HuH-7 (cell line): ENCODE data around the gene NHLRC1.
A peak's percentile ranks its signal among the peaks of the same experiment; 100 is the strongest.
"Not testable (repeated sequence)": the region's sequence is repeated elsewhere in the genome, so short reads cannot be mapped to it uniquely, and the experiment has no call there.

Source experiments
- DNase-seq: peaks from one replicate; pipeline ENCODE4 v3.0.0; 2011; ENCODE audit warnings: low spot score

NHLRC1 gene

GRCh38 chr6:18122128-18123093 lies at the start of gene NHLRC1:
Gene NHLRC1 (minus strand): TSS chr6:18122677. CDS start chr6:18122606, 71 bp downstream.
- DNase-seq: peak; percentile 72

- DNase-seq: no peak
Measured at GRCh38 chr6:18171871-18172270, 49.4 kb upstream of the NHLRC1 start.

- no peak for DNase-seq
Measured at GRCh38 chr6:18168264-18168663, 45.8 kb upstream of the NHLRC1 start.

- no peak for DNase-seq
Measured at GRCh38 chr6:18166312-18167036, 44.0 kb upstream of the NHLRC1 start.

- no peak for DNase-seq
Measured at GRCh38 chr6:18165751-18166150, 43.3 kb upstream of the NHLRC1 start.

GRCh38 chr6:18162401-18162800 lies 39.9 kb upstream of the NHLRC1 start:
- DNase-seq: no peak

- DNase-seq: no peak
Measured at GRCh38 chr6:18161431-18161830, 39.0 kb upstream of the NHLRC1 start.

GRCh38 chr6:18160911-18161310 lies 38.4 kb upstream of the NHLRC1 start:
- no peak for DNase-seq

GRCh38 chr6:18155864-18156421 lies 33.5 kb upstream of the NHLRC1 start:
- peak; percentile 60 for DNase-seq

- peak; percentile 91 for DNase-seq
Measured at GRCh38 chr6:18155150-18155863, 32.8 kb upstream of the NHLRC1 start, which contains the start of gene KDM1B. Gene KDM1B (plus strand): TSS chr6:18155422. CDS start chr6:18159896, 4,474 bp downstream.

- DNase-seq: peak; percentile 77
Measured at GRCh38 chr6:18154507-18155149, 32.2 kb upstream of the NHLRC1 start, which contains the start of gene TPMT. Gene TPMT (minus strand): TSS chr6:18155077. CDS start chr6:18149127, 5,950 bp downstream.

- no peak for DNase-seq
Measured at GRCh38 chr6:18153311-18153703, 30.8 kb upstream of the NHLRC1 start.

- no peak for DNase-seq
Measured at GRCh38 chr6:18151801-18152200, 29.3 kb upstream of the NHLRC1 start.

- DNase-seq: not testable (repeated sequence)
Measured at GRCh38 chr6:18151391-18151790, 28.9 kb upstream of the NHLRC1 start.

GRCh38 chr6:18148304-18149025 lies 26.0 kb upstream of the NHLRC1 start:
- no peak for DNase-seq

GRCh38 chr6:18147616-18148015 lies 25.1 kb upstream of the NHLRC1 start:
- DNase-seq: no peak

- no peak for DNase-seq
Measured at GRCh38 chr6:18147160-18147559, 24.7 kb upstream of the NHLRC1 start.

- no peak for DNase-seq
Measured at GRCh38 chr6:18142591-18142861, 20.0 kb upstream of the NHLRC1 start.

- DNase-seq: no peak
Measured at GRCh38 chr6:18141805-18142590, 19.5 kb upstream of the NHLRC1 start.
